ENCODE data around the gene UBE2V1. TPM values are rescaled to one million over a fixed set of nuclear protein-coding genes. Genes with fewer than 3 reads are reported as not detected.
A peak's percentile ranks its signal among the peaks of the same experiment; 100 is the strongest.
"Not testable (repeated sequence)": the region's sequence is repeated elsewhere in the genome, so short reads cannot be mapped to it uniquely, and the experiment has no call there.

The UBE2V1 gene
- total and polyA plus RNA-seq, 4 donors = 54.2 to 107 (median 83.0) TPM

DNA sequence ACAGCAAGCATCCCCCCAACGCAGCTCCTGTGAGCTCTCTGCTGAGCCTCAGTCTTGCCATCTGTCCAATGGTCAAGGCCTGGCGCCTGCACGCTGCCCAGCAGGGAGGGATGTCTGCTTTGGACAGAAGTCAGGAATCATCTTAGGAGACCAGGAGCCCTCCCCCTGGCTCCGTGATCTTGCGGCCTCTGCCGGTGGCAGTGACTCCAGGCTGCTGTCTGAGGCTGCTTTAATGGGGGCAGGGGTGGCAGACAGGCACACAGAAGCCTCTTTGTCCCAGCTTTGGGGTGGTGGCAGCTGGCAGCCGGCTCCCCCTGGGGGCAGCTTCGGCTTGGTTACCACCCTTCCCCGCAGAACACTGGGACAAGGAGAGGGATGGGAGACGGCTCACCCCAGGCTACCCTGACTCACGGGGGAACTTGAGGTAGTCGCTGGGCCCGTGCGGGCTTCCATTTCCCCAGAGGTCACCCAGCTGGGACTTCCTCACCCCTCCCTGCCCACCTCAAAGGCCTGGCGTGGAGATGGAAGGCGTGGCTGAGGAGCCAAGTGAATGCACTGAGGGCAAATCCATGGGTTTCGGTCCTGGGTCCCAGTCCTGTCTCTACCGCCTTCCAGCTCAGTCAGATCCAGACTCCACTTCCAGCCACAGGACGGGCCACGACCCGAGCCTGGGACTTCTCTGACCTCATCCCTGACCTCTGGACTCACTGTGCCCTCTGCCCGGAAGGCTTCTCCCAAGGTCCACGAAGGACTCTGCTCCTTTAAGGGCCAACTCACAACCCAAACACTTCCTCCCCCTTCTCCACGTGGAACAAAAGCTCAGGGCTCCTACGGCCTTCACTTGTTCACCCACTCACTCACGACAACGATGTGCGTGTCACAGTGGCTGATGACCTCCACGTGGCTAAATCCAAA, 25.8 kb upstream of the UBE2V1 start:
- WGBS, 2 donors = 76 to 78% methylated on average over 29 of the region's 29 CpGs
- no peaks in the 10 kb centered on the region for H3K27me3 ChIP-seq (ENCODE audit: control insufficient read depth in 1 of 2, insufficient read depth in 2 of 2, low read length in 1 of 2)
- DNase-seq (no peak), ATAC-seq (ENCODE audit: low FRiP score) (peak; percentile 12)
- no peak overlapping the region for H3K4me3 ChIP-seq (ENCODE audit: low read length in 2 of 2)
- H3K36me3 ChIP-seq (ENCODE audit: control insufficient read depth in 1 of 2, insufficient read depth in 2 of 2, low read length in 1 of 2) = no peaks in the 10 kb centered on the region
- no peak overlapping the region for H3K27ac ChIP-seq (ENCODE audit: low read depth in 1 of 2, low read length in 2 of 2)
- H3K4me1 ChIP-seq (ENCODE audit: control insufficient read depth in 1 of 2, insufficient read depth in 2 of 2, low read length in 2 of 2) = no peaks in the 10 kb centered on the region
- intact Hi-C loops (cut with DNase I) = no loop called here
- H3K9me3 ChIP-seq (ENCODE audit: control insufficient read depth, low read length) = no peaks in the 10 kb centered on the region

DNA sequence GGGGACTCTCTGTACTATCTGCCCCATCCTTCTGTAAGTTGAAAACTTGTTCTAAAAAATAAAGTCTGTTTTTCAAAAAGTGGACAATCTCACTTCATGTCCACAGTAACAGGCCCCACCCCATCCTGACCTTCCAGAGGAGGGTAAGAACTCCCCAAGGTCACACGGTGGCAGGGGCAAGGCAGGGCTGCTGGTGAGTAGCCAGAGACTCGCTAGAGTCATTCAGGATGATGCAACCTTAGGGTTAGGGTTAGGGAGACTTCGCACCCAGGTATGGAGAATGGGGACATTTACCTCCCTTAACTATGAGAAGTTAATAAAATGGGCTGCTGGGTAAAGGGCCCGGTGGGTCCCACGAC, 25.1 kb upstream of the UBE2V1 start:
- Histone ChIP-seq H3K36me3 (ENCODE audit: control insufficient read depth in 1 of 2, insufficient read depth in 2 of 2, low read length in 1 of 2) (no peaks in the 10 kb centered on the region), H3K9me3 (ENCODE audit: control insufficient read depth, low read length) (no peaks in the 10 kb centered on the region), H3K4me3 (ENCODE audit: low read length in 2 of 2) (no peak overlapping the region), H3K27me3 (ENCODE audit: control insufficient read depth in 1 of 2, insufficient read depth in 2 of 2, low read length in 1 of 2) (no peaks in the 10 kb centered on the region), H3K27ac (ENCODE audit: low read depth in 1 of 2, low read length in 2 of 2) (no peak overlapping the region), H3K4me1 (ENCODE audit: control insufficient read depth in 1 of 2, insufficient read depth in 2 of 2, low read length in 2 of 2) (no peaks in the 10 kb centered on the region)
- intact Hi-C loops (cut with DNase I) = no loop called here
- no peak for ATAC-seq (ENCODE audit: low FRiP score)
- WGBS, 2 donors = 86 to 93% methylated on average over 5 of the region's 5 CpGs
- DNase-seq = no peak

DNA sequence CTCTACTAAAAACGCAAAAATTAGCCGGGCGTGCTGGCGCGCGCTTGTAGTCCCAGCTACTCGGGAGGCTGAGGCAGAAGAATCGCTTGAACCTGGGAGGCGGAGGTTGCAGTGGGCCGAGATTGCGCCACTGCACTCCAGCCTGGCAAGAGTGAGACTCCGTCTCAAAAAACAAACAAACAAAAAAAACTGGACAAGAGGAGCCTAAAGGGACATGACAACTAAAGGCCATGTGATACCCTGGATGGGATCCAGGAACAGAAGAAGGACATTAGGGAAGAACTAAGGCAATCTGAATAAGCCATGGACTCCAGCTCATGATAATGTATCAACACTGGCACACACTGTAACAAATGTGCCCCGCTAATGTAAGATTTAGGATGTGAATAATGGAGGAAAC, 24.8 kb upstream of the UBE2V1 start:
- H3K27ac ChIP-seq (ENCODE audit: low read depth in 1 of 2, low read length in 2 of 2); H3K4me3 ChIP-seq (ENCODE audit: low read length in 2 of 2); ATAC-seq (ENCODE audit: low FRiP score); DNase-seq; H3K9me3 ChIP-seq (ENCODE audit: control insufficient read depth, low read length); H3K36me3 ChIP-seq (ENCODE audit: control insufficient read depth in 1 of 2, insufficient read depth in 2 of 2, low read length in 1 of 2); intact Hi-C loops (cut with DNase I); H3K27me3 ChIP-seq (ENCODE audit: control insufficient read depth in 1 of 2, insufficient read depth in 2 of 2, low read length in 1 of 2); H3K4me1 ChIP-seq (ENCODE audit: control insufficient read depth in 1 of 2, insufficient read depth in 2 of 2, low read length in 2 of 2): not testable (repeated sequence)
- WGBS, 2 donors = 93 to 95% methylated on average over 13 of the region's 13 CpGs

DNA sequence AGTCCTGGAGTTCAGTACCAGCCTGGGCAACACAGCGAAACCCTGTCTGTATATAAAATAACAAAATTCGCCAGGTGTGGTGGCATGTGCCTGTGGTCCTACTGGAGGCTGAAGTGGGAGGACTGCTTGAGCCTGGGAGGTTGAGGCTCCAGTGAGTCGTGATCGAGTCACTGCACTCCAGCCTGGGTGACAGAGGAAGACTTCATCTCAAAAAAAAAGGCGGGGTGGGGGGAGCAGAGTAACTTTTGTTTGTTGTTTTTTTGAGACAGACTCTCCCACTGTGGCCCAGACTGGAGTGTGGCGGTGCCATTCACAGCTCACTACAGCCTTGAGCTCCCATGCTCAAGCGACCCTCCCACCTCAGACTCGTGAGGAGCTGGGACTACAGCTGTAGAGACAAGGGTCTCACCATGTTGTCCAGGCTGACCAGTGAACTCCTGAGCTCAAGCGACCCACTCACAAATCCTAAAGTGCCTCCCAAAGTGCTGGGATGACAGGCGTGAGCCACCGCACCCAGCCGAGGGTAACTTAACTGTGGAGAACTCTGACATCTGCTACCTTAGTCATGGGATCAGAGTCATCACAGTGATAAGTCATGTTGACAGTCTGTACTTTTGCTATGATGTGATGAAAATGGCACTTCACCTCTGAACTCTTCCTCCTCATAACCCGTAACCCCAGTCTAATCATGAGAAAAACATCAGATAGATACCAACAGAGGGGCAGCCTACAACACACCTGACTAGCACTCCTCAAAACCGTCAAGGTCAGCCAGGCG, 24.1 kb upstream of the UBE2V1 start:
- Histone ChIP-seq H3K4me3 (ENCODE audit: low read length in 2 of 2) (no peak overlapping the region), H3K9me3 (ENCODE audit: control insufficient read depth, low read length) (no peaks in the 10 kb centered on the region), H3K27me3 (ENCODE audit: control insufficient read depth in 1 of 2, insufficient read depth in 2 of 2, low read length in 1 of 2) (no peaks in the 10 kb centered on the region), H3K27ac (ENCODE audit: low read depth in 1 of 2, low read length in 2 of 2) (no peak overlapping the region), H3K36me3 (ENCODE audit: control insufficient read depth in 1 of 2, insufficient read depth in 2 of 2, low read length in 1 of 2) (no peaks in the 10 kb centered on the region), H3K4me1 (ENCODE audit: control insufficient read depth in 1 of 2, insufficient read depth in 2 of 2, low read length in 2 of 2) (no peaks in the 10 kb centered on the region)
- ATAC-seq (ENCODE audit: low FRiP score) (no peak), DNase-seq (no peak)
- intact Hi-C loops (cut with DNase I) = no loop called here
- WGBS, 2 donors = 93 to 94% methylated on average over 15 of the region's 15 CpGs

DNA sequence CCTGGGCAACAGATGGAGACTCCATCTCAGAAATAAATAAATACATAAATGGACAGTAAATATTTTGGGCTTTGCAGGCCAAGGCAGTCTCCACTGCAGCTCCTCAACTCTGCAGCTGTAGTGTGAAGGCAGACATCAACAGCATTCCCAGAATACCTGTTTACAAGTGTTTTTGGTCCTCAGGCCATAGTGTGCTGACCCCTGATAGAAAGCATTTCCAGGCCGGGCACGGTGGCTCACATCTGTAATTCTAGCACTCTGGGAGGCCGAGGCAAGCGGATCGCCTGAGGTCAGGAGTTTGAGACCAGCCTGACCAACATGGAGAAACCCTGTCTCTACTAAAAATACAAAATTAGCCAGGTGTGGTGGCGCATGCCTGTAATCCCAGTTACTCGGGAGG, 22.2 kb upstream of the UBE2V1 start:
- H3K27ac ChIP-seq (ENCODE audit: low read depth in 1 of 2, low read length in 2 of 2); H3K9me3 ChIP-seq (ENCODE audit: control insufficient read depth, low read length); H3K36me3 ChIP-seq (ENCODE audit: control insufficient read depth in 1 of 2, insufficient read depth in 2 of 2, low read length in 1 of 2); H3K4me3 ChIP-seq (ENCODE audit: low read length in 2 of 2); intact Hi-C loops (cut with DNase I); ATAC-seq (ENCODE audit: low FRiP score); H3K4me1 ChIP-seq (ENCODE audit: control insufficient read depth in 1 of 2, insufficient read depth in 2 of 2, low read length in 2 of 2); DNase-seq; H3K27me3 ChIP-seq (ENCODE audit: control insufficient read depth in 1 of 2, insufficient read depth in 2 of 2, low read length in 1 of 2): not testable (repeated sequence)
- 94 to 95% methylated on average over 7 of the region's 7 CpGs for WGBS, 2 donors

DNA sequence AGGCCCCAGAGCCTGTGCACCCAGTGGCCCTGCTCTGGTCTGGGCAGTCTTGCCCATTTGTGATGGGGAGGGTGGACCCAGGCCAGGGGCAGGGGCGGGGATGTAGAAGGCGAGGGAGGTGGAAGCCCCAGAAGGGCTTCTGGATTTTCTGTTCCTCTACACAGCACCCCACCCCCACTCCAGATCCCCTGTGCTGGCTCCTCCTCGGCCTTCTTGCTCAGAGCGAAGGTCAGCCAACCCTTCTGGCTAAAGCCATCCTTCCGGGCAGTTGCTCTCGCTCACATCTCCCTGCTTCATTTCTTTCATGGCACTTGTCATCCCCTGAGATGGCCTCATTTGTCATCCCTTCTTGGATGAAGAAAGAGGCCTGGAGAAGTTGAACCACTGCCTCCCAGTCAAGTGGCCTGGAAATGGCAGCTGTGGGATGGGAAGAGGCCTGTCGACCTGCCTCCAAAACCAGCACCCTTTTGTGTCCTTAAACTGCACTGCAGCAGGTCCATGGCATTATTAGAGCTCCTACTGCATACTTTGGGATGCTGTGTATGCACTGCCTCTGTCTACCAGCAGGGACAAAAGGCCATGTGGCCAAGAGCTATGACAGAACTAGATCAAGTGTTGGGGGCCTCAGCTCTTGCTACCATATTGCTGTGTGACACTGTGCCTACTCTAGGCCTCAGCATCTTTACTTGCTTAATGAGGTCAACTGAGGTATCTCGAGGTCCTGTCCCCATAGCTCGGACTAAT, 20.7 kb upstream of the UBE2V1 start:
- no peak overlapping the region for H3K4me3 ChIP-seq (ENCODE audit: low read length in 2 of 2)
- H3K9me3 ChIP-seq (ENCODE audit: control insufficient read depth, low read length) = no peaks in the 10 kb centered on the region
- no peak for DNase-seq
- H3K4me1 ChIP-seq (ENCODE audit: control insufficient read depth in 1 of 2, insufficient read depth in 2 of 2, low read length in 2 of 2) = no peaks in the 10 kb centered on the region
- intact Hi-C loops (cut with DNase I) = no loop called here
- H3K27me3 ChIP-seq (ENCODE audit: control insufficient read depth in 1 of 2, insufficient read depth in 2 of 2, low read length in 1 of 2) = no peaks in the 10 kb centered on the region
- no peak overlapping the region for H3K27ac ChIP-seq (ENCODE audit: low read depth in 1 of 2, low read length in 2 of 2)
- no peaks in the 10 kb centered on the region for H3K36me3 ChIP-seq (ENCODE audit: control insufficient read depth in 1 of 2, insufficient read depth in 2 of 2, low read length in 1 of 2)
- WGBS, 2 donors = 78 to 83% methylated on average over 8 to 9 of the region's 9 CpGs
- no peak for ATAC-seq (ENCODE audit: low FRiP score)

DNA sequence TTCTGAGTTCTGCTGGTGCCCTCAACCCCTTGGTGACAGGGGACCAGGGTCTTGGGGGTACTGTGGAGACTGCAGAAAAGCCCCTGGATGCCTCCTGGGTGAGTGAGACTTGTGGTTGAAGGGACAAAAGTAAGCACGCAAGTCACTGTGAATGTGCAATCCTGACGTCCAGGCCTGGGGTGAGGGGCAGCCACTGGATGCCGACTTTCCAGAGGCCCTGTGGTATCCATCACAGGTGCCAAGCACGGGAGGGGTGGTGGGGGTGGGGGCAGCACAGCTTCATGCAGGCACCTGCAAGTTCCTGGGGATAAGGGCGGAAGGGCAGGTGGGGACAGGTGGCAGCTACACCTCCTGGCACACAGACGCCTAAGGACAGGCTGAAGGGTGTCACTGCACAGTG, 20.1 kb upstream of the UBE2V1 start:
- 80 to 82% methylated on average over 6 of the region's 6 CpGs for WGBS, 2 donors
- no peaks in the 10 kb centered on the region for H3K27me3 ChIP-seq (ENCODE audit: control insufficient read depth in 1 of 2, insufficient read depth in 2 of 2, low read length in 1 of 2)
- ATAC-seq (ENCODE audit: low FRiP score) (no peak), DNase-seq (no peak)
- no peaks in the 10 kb centered on the region for H3K36me3 ChIP-seq (ENCODE audit: control insufficient read depth in 1 of 2, insufficient read depth in 2 of 2, low read length in 1 of 2)
- H3K4me1 ChIP-seq (ENCODE audit: control insufficient read depth in 1 of 2, insufficient read depth in 2 of 2, low read length in 2 of 2) = no peaks in the 10 kb centered on the region
- H3K9me3 ChIP-seq (ENCODE audit: control insufficient read depth, low read length) = no peaks in the 10 kb centered on the region
- H3K27ac ChIP-seq (ENCODE audit: low read depth in 1 of 2, low read length in 2 of 2) = no peak overlapping the region
- H3K4me3 ChIP-seq (ENCODE audit: low read length in 2 of 2) = no peak overlapping the region
- intact Hi-C loops (cut with DNase I) = no loop called here

DNA sequence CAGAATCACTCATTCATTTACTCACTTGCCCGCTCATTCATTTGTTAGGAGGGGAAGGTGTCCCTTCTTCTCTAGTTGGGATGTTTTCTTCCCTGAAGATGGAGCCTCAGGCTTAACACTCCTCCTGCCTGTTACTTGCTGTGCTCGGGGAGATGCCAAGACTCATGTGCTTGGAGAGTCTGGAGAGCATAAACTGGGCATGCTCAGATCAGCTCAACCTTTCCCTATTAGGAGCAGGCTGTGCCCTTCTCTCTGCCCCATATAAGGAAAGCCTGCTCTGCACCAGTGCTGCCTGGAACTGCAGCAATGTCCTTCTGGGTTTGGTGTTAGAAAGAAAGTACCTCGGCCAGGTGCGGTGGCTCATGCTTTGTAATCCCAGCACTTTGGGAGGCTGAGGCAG, 18.0 kb upstream of the UBE2V1 start:
- H3K4me3 ChIP-seq (ENCODE audit: low read length in 2 of 2) = no peak overlapping the region
- no peak overlapping the region for H3K27ac ChIP-seq (ENCODE audit: low read depth in 1 of 2, low read length in 2 of 2)
- DNase-seq = no peak
- no peaks in the 10 kb centered on the region for H3K9me3 ChIP-seq (ENCODE audit: control insufficient read depth, low read length)
- ATAC-seq (ENCODE audit: low FRiP score) = peak; percentile 86
- no peaks in the 10 kb centered on the region for H3K4me1 ChIP-seq (ENCODE audit: control insufficient read depth in 1 of 2, insufficient read depth in 2 of 2, low read length in 2 of 2)
- H3K27me3 ChIP-seq (ENCODE audit: control insufficient read depth in 1 of 2, insufficient read depth in 2 of 2, low read length in 1 of 2) = no peaks in the 10 kb centered on the region
- WGBS, 2 donors = 31 to 33% methylated on average over 4 of the region's 4 CpGs
- no peaks in the 10 kb centered on the region for H3K36me3 ChIP-seq (ENCODE audit: control insufficient read depth in 1 of 2, insufficient read depth in 2 of 2, low read length in 1 of 2)
- intact Hi-C loops (cut with DNase I) = no loop called here

Data from aorta (tissue), 5 donors.